Activated CD4-positive, alpha-beta T cell treated with anti-CD3 and anti-CD28 coated beads, Interleukin-2, amount 50 U/mL, for 24 hours (primary cell): ENCODE data around the gene CNTFR.
A peak's percentile ranks its signal among the peaks of the same experiment; 100 is the strongest.
"Not testable (repeated sequence)": the region's sequence is repeated elsewhere in the genome, so short reads cannot be mapped to it uniquely, and the experiment has no call there.

Experiments used
- DNase-seq, 2 donors: peaks; one replicate each; pipeline ENCODE4 v3.0.0-alpha.2; 2020; ENCODE audit warnings: low read depth in 1 of 2, low spot score in 1 of 2

CNTFR gene, protein sequence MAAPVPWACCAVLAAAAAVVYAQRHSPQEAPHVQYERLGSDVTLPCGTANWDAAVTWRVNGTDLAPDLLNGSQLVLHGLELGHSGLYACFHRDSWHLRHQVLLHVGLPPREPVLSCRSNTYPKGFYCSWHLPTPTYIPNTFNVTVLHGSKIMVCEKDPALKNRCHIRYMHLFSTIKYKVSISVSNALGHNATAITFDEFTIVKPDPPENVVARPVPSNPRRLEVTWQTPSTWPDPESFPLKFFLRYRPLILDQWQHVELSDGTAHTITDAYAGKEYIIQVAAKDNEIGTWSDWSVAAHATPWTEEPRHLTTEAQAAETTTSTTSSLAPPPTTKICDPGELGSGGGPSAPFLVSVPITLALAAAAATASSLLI

DNA sequence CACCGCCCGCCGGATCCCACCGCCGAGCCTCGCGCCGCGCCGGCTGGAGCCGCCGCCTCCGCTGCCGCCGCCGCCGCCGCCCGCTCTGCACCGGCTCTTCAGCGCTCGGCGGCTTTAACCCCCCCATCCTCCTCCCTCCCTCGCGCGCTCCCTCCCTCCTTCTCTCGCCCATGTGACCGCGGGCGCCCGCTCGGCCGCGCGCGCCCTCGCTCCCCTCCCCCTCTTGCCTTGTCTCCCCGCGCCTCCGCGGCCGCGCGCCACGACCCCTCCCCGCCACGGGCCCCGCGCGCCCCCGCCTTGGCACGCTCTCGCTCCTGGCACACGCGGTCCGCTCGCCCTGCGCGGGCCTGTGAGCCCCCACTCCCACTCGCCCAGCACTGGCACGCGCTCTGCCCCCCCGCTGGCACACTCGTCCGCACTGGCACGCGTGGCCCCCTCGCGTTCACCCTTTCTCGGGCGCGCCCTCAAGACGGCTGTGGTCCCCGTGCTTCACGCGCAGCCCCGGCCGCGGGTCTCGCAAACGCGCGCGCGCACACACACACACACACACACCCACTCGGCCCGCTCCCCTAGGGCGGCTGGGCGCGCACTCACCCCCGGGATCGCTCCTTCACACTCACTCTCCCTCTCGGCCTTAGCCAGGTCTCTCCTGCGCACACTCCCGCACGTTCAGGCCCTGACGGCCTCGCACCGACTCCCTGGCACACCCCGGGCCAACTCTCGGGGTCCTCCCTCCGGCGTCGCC lies at the start of gene CNTFR:
CNTFR (minus strand) TSS at position 89 of the 745 bp plus-strand sequence. CDS start 20,743 bp downstream, outside the sequence.
- no peak for DNase-seq

DNA sequence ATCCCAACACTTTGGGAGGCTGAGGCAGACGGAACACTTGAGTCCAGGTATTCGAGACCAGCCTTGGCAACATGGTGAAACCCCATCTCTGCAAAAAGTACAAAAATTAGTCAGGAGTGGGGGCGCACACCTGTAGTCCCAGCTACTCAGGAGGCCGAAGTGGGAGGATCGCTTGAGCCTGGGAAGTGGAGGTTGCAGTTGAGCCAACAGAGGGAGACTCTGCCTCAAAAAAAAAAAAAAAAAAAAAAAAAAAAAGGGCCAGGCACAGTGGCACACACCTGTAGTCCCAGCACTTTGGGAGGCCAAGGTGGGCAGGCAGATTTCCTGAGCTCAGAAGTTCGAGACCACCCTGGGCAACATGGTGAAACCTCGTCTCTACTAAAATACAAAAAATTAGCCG lies 49.8 kb upstream of the CNTFR start:
- DNase-seq = not testable (repeated sequence)

DNA sequence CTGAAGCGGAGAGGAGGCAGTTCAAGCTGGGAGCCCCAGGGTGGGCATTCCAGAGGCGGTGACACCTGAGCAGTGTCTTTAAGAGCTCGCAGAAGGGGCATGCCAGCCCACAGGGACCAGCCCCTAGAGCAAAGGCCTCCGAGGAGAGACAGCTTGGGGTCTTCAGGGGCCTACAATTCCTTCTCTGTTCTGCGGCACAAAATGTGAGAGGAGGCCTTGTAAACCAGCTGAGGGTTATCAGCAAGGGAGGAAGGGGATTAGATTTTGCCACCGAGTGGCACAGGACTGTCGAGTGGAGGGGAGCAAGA lies 48.6 kb upstream of the CNTFR start:
- DNase-seq = no peak

DNA sequence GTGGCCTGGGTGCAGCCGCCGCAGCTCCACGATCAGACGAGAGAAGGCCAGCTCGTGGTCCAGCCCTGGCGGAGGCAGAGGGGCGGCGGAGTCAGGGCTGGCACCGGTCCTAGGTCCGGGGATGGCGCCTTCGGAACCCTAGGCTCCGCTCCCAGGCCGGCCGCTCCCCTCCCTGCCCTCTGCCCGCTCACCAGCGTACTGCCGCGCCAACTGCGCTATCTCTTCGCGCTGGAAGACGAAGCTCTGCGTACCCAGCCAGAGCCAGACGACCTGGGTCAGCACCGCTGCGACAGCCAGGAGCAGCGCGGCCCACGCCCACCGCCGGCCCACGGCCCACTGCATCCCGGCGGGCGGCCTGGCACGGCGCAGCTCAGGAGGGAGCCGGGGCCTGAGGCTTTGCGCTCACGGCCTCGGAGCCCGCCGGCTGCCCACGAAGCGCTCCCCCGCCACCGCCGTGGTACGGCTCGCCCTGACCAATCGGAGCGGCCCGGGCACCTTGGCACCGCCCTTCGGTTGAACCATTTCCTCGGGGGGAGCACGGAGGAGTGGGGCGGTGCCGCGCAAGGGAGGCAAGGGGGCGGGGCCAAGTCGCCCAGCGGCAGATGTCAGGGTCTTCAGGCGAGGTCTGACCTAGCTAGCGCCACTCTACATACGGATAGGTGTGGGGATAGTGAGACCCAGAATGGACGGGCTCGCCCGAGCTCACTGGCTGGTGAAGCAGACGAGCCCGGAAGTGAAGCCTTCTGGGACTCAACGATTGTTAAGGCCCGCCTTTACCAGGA lies 48.0 kb upstream of the CNTFR start, which contains the start of gene SIGMAR1:
SIGMAR1 (minus strand) TSS at position 432 of the 782 bp plus-strand sequence; CDS start at position 342, 90 bp downstream.
- peak; percentile 89 to 91 for DNase-seq

DNA sequence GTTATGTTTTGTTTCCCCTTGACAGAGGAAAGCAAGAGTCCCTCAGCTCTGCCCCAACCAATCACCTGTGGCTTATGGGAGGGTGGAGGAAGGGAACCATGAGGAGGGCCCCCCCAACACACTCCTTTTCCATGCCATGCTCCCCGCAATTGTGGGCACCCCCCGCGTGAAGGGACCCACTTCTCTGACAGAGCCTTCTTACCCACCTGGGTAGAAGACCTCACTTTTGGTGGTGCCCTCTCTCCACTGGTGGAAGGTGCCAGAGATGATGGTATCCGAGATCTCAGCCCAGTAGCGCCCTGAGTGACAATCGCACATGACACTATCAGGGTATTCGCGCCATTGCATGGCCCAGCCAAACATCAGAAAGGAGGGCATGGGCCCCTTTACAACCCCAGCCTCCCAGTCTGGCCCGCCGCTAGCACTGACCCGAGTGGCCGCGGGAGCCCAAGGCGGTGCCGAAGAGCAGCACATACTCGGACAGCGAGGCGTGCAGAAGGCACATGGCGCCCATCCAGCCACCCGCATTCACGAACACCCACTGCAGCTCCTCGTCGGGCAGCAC lies 47.3 kb upstream of the CNTFR start:
- no peak for DNase-seq

DNA sequence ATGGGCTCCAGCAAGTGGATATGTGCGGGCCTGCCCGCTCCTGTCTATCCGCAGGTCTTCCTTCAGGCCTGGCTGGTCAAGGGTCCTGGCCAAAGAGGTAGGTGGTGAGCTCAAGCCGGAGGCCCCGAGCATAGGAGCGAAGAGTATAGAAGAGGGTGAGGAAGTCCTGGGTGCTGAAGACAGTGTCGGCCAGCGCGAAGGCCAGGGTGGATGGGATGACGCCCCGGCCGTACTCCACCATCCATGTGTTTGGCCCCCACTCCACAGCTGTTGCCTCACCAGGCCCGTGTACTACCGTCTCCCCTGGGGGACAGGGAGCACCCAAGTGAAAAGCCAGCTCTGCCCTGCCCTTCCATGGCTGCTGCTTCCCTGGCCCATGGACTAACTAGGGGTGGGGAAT lies 46.0 kb upstream of the CNTFR start:
- DNase-seq = no peak

DNA sequence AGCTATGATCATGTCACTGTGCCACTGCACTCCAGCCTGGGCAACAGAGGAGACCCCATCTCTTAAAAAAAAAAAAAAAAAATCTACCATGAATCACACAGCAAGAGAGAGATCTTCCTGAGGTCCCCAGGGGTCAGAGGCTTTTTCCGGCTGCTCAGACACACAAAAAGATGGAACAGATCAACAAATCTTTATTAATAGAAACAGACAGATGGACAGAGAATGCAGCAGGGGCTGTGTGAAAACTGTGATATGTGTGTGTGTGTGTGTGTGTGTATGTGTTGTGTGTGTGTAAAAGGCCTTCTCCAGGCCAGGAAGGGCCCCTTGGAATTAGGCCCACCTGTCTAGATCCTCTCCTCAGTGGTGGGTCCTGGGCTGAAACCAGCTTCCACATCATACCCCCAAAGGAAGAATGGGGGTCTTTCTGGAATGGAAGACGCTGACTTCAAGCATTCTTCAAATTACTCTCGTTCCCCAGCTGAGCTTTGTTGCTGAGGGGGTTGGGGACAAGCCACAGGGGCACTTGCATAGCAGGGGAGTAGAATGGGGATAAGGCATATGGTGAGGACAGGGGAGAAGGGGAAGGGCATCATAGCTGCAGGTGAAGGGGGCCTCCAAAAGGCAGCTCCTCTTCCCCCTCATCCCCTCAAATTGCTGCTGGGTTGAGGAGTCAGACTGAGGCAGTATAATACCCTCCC lies 45.2 kb upstream of the CNTFR start:
- DNase-seq = no peak

DNA sequence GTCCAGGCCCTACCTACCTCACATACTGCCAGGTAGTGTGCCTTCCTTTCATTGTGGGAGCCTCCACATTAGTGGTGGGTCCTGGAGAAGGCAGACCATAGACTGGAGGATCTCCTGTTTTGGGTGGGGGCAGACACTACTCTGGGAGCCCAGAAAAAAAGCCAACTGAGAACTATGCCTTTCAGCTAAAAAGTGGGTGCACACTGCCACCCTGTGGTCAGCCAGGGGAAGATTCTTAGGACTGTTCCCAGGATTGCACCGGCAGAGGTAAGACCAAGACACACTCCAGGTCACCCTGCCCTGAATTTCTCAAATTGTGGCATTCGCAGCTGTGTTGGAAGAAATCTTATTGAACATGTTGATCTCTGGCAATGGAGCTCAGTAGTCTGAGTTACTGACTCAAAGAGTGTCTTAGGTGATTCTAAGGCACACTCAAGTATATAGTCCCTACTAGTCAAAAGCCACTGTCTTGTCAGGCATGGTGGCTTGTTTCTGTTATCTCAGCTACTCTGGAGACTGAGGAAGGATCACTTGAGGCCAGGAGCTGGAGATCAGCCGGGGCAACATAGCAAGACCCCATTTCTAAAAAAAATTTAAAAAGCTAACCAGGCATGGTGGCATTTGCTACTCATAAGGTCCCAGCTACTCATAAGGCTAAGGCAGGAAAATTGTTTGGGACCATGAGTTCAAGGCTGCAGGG lies 44.5 kb upstream of the CNTFR start:
- peak; percentile 56 to 69 for DNase-seq

DNA sequence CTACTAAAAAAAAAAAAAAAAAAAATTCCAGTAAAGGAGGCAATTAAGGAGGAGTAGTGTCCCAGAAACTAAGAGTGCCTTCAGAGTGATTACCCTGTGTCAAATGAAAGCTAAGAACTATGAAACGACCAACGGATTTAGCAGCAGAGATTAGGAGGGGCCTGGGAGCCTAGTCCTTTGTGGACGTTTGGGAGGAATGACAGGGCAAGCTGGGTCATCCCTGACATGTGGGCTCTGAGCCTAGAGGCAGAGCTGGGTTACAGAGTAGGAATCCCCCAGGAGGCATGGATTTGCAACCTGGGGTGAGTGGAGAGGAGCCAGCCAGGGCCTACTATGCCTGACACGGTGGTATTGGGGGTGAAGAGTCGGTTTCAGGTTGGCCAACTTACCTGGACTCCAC lies 43.6 kb upstream of the CNTFR start:
- no peak for DNase-seq

DNA sequence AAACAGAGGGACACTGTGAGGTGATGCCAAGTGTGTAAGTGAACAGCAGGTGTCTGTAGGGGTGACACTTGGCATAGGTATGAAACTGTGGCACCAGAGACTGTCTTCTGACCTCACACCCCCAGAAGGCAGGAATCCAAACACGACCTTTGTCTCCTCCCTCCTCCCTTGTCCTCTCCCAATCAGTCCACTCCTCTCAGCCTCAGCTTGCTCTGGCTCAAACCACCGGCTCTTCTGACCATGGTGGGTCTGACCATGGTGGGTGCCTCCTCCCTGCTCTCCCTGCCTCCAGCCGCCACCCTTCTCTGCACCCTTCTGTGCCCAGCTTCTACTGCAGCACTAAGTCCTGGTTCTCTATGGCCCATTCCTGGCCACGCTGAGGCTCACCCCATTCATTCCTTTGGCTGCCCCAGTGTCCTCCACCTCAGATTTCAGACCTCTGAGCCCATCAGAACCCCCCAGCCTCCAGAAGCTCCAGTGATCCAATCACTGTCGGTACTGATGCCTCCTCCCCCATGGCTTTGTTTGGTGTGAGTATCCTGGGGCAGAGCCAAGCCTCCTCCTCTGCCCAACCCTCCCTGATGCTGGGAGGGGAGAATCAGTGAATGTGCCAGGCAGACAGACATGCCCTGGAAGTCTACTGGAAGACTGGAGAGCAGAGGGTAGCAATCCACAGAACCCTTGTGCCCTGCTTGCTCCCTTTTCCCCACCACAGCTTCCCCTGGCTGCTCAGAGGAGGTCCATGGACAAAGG lies 41.1 kb upstream of the CNTFR start:
- DNase-seq = no peak

DNA sequence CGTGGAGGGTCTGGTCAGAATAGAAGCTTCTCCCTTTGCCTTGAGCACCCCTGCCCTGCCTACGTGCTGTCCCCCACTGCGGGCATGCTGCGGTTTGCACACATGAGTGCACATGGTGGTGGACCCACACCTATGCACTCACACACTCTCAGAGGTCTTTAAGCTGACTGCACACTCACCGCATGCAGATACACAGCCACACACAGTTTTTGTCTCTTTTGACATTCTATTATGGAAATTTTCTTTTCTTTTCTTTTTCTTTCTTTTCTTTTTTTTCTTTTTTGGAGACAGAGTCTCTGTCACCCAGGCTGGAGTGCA lies 39.9 kb upstream of the CNTFR start:
- no peak for DNase-seq

DNA sequence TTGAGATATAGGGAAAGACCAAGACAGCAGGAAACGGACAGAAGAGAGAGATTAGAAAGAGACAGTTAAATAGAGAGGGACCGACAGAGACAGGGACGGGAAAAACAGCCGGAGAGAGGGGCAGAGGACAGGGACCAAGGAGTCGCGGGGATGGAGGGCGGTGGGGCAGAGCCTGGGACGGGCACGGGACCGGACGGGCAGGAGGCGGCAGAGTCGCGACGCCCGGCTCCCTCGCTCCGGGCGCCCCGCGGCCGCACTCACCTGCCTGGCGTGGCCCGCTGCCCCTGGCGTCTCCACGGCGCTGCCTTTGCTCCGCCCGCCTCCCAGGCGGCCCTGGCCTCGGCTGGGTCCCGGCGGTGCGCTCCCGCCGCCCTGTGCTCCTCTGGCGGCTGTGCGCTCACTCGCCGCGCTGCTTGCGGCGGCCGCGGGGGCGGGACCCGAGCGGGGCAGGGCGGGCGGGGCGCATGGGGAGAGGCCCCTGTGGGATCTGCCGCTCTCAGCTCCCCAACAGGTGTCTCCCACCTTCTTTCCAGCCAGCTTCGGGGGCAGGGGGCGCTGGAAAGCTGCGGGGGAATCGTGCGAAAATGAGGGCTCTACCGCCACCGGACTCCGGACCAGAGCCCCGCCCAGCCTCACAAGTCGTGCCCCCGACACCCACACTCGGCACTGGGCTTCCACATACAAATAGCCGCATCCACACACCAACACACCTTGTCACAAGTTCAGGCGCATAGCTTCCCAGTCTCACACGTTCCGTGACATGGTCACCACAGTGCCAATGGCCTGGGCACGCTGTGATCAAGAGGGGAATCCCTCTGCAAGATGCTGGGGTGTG lies 39.3 kb upstream of the CNTFR start, which contains the start of gene ARID3C:
ARID3C (minus strand) TSS at position 411 of the 835 bp plus-strand sequence. CDS start 1,052 bp downstream, outside the sequence.
- no peak for DNase-seq

DNA sequence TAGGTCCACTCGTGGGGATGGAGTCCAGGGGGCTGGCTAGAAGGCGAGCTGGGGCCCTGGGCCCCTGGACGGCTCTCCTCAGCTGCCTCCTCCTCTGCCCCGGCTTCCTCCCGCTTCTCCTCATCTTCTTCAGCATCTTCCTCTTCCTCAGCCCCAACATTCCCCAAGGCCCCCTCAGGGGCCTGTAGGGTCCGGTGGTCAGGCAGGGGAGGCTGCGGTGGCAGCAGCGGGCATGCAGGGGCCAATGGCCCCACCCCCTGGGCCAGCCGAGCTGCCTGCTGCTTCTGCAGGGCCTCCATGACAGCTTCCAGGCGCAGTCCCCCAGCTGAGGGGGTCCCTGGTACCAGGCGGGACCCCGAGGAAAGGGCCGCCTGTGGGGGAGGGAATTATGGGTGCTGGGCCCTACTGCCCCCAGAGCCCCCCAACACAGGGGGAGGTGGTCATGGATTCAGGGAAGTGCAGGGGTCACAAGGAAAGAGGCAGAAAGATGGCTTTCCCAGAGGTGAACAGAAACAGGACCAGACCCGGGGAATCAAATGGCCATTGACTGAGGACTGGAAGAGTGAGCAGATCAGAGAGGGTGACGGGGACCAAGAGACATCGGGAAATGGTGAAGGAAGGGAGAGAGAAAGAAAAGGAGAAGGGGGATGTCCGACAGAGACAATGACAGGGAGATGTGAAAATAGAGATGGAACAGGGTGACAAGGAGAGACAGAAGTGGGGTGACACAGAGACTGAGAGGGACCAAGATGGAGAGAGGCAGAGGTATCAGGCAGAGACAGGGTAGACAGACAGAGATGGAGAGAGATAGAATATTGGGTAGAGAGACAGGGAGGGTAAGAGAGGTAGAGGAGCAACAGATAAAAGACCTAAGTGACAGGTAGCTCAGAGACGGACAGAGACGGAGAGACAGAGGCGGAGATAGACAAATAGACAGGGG lies 38.5 kb upstream of the CNTFR start:
- DNase-seq = no peak

DNA sequence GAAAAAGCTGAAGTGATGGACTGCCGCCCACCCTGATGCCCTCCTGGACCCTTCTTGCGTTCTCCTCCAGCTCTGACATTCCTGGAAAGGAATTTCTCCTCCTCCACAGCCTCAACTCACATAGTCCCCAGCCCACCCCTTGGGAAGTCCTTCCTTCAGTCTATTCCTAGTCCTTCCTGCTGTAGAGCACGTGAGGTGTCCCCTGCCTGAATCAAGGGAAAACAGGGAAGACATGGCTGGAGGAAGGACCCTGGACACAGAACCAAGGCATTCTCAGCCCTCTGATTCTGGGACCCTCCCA lies 35.6 kb upstream of the CNTFR start:
- DNase-seq = no peak

DNA sequence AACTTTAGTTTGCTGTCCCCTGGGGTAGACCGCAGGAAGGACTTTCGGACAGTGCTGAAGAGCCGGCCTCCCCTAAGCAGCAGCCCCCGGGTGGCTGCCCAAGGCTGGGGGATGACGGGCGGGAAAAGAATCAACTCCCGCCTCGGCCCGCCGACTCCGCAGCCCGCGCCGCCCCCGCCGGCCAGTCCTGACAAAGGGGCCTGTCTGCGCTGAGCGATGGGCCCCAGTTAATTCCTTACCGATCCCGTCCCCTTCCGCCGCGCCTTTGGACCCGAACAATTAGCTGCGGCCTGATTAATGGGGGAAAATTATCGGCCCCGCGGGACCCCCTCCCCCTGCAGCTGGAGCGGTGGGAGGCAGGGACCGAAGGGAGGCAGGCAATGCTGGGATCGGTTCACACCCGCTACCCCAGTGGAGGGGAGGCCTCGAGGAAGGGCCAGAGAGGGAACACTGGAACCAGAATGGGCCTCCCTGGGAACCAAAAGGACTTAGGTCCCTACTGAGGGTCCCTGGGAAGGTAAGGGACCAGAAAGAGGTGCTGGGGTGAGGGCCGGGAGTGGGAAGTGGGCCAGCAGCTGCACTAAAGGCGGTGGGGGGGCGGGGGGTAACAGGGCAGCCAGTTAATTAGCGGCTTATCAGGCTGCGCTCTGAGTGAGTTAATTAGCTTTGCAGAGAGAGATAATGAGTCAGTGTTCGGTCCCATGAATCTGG lies 35.1 kb upstream of the CNTFR start:
- no peak for DNase-seq

DNA sequence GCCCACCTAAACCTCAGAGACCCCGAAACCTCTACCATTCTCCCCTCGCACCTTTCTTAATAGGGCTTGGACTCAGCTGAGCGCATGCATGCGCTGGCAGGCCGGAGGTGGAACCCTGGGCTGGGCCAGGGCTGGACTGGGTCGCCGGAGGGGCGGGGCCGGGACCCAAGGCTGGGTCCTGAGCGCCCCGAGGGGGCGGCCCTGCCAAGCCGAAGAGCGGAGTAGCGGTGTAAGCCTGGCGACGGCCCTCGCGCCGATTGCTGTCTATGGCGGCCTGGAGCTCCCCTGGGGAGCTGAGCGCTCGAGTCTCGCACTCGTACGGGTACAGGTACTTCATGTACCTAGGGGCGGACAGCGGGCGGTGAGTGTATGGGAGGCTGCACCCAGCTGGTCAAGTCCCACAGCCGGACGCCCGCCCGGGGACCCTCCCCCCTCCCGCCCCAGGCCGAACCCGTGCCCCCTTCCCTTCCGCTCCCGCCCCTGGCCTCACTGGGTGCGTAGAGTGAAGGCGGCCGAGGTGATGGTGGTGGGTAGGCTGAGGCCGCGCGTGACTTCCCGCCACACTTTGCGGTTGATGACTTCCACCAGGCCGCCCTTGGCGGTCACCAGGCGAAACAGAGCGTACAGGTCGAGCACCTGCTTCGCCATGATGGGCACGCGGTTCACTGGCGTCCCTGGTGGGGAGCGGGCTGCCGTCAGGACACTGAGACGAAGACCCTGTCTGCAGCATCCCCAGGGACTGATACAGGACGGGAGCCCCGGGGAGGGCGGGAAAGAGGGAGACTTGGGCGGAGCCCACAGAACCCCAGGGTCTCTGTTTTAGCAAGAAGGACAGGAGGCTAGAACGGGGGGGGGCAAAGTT lies 34.1 kb upstream of the CNTFR start:
- no peak for DNase-seq
